Mesendoderm (in vitro differentiated cells): ENCODE measurements around the gene ZBTB46.
"Not testable (repeated sequence)": the region's sequence is repeated elsewhere in the genome, so short reads cannot be mapped to it uniquely, and the experiment has no call there.

ENCODE experiments used
- DNase-seq: peaks from one replicate; pipeline ENCODE4 v3.0.0; 2013
- H2AK5ac ChIP-seq: 2 replicates; pipeline ENCODE4 v1.6.1; 2013; ENCODE audit warnings: low read length, inconsistent platforms
- H2BK120ac ChIP-seq: 2 replicates; pipeline ENCODE4 v1.6.1; 2013; ENCODE audit warnings: low read depth, mild to moderate bottlenecking, low read length, moderate library complexity, mixed read lengths
- H2BK15ac ChIP-seq: replicated peaks from 2 replicates; pipeline ENCODE4 v1.6.1; 2013; ENCODE audit warnings: low read depth, mild to moderate bottlenecking, moderate library complexity
- H2BK5ac ChIP-seq: 2 replicates; pipeline ENCODE4 v1.6.1; 2013; ENCODE audit warnings: low read length, inconsistent platforms
- H3K18ac ChIP-seq: 2 replicates; pipeline ENCODE4 v1.6.1; 2013; ENCODE audit warnings: mild to moderate bottlenecking, low read length, mixed read lengths
- H3K23ac ChIP-seq: one replicate; pipeline ENCODE4 v1.6.1; 2013; ENCODE audit warnings: low read length
- H3K27ac ChIP-seq: 2 replicates; pipeline ENCODE4 v1.5.1; 2013; ENCODE audit warnings: low read depth, mild to moderate bottlenecking, inconsistent platforms, low read length, moderate library complexity
- H3K27me3 ChIP-seq: 2 replicates; pipeline ENCODE4 v1.6.1; 2013; ENCODE audit warnings: low read length, control low read depth, mild to moderate bottlenecking, inconsistent platforms; ENCODE audit not compliant: insufficient read depth, poor library complexity
- H3K36me3 ChIP-seq: 2 replicates; pipeline ENCODE4 v1.6.1; 2013; ENCODE audit warnings: low read length, inconsistent platforms; ENCODE audit not compliant: control insufficient read depth, insufficient read depth
- H3K4ac ChIP-seq: one replicate; pipeline ENCODE4 v1.6.1; 2013; ENCODE audit warnings: low read depth, mild to moderate bottlenecking, low read length, moderate library complexity
- H3K4me1 ChIP-seq: 2 replicates; pipeline ENCODE4 v1.6.1; 2013; ENCODE audit warnings: low read depth, low read length, inconsistent platforms; ENCODE audit not compliant: control insufficient read depth
- H3K4me2 ChIP-seq: 2 replicates; pipeline ENCODE4 v1.6.1; 2013; ENCODE audit warnings: low read length
- H3K4me3 ChIP-seq: 2 replicates; pipeline ENCODE4 v1.5.1; 2013; ENCODE audit warnings: mild to moderate bottlenecking, low read length
- H3K56ac ChIP-seq: one replicate; pipeline ENCODE4 v1.6.1; 2013; ENCODE audit warnings: low read length
- H3K79me1 ChIP-seq: 2 replicates; pipeline ENCODE4 v1.6.1; 2013; ENCODE audit warnings: low read length, inconsistent platforms
- H3K79me2 ChIP-seq: 2 replicates; pipeline ENCODE4 v1.6.1; 2013; ENCODE audit warnings: mild to moderate bottlenecking, low read length; ENCODE audit not compliant: control insufficient read depth, insufficient read depth
- H3K9ac ChIP-seq: 2 replicates; pipeline ENCODE4 v1.6.1; 2013; ENCODE audit warnings: low read length, inconsistent platforms
- H4K5ac ChIP-seq: one replicate; pipeline ENCODE4 v1.6.1; 2013; ENCODE audit warnings: low read length
- H4K8ac ChIP-seq: one replicate; pipeline ENCODE4 v1.6.1; 2013; ENCODE audit warnings: low read depth, mild to moderate bottlenecking, control low read depth, low read length, moderate library complexity
- WGBS: extraction: QIAGEN DNeasy Blood & Tissue Kit; methylation state at CpG from one replicate; pipeline ENCODE4 v1.1.7; 2013; ENCODE audit warnings: low lambda C conversion rate, missing lambda C conversion rate; ENCODE audit not compliant: insufficient coverage; ENCODE audit errors: extremely low coverage; 5-methylcytosine and 5-hydroxymethylcytosine counted together

Gene ZBTB46

DNA sequence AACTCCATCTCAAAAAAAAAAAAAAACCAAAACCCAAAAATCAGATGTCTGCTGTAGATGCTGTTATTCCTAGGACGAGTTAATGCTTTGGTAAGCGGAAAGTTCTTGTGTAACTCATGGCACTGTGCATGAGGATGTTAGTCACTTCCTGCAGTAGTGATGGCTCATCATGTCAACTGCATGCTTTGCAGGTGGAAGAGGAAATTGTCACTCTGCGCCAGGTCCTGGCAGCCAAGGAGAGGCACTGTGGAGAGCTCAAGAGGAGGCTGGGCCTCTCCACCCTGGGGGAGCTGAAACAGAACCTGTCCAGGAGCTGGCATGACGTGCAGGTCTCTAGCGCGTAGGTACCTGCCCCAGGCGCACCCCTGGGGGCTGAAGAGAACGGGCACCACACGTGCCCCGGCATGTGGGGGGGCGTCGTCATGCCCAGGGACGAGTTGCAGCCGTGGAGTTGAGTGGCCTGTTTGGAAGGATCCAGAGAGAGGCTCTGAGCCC, 42.5 kb upstream of the ZBTB46 start:
- Histone ChIP-seq H2BK15ac (no peak overlapping the region), H3K18ac (no peak overlapping the region), H3K23ac (no peak overlapping the region), H3K56ac (no peak overlapping the region), H3K36me3 (peaks cover 26% of the 10 kb centered on the region), H3K4me1 (no peaks in the 10 kb centered on the region), H3K4me2 (no peak overlapping the region), H2BK120ac (no peak overlapping the region), H4K8ac (no peak overlapping the region), H3K79me1 (peaks cover 23% of the 10 kb centered on the region), H3K79me2 (peaks cover 9% of the 10 kb centered on the region), H3K27me3 (no peaks in the 10 kb centered on the region), H3K27ac (no peak overlapping the region), H2AK5ac (no peak overlapping the region), H3K9ac (no peak overlapping the region), H2BK5ac (no peak overlapping the region), H3K4ac (no peak overlapping the region), H3K4me3 (no peak overlapping the region), H4K5ac (no peak overlapping the region)
- WGBS, result no CpG with 5 or more reads among the region's 14 CpGs
- DNase-seq, result no peak

DNA sequence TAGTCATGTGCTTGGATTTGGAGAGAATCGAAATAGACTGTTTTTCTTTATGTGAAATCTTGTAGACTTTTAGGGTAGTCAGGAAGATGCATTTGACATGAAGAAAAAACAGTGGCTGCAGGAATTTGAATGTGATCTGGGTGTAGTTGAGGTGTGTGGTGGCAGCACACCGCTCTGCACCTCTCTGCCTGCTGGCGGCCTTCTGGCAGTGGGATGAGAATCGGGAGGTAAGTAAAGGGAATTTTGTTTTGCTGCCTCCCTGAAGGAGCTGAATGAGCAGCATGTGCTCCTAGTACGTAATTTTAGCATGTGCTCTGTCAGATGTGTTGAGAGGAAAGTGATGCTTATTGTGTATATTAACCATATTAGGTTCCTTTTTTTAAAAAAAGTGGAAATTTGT, 37.2 kb upstream of the ZBTB46 start:
- no peak overlapping the region for H3K23ac ChIP-seq
- H3K4me3 ChIP-seq, result no peak overlapping the region
- H3K56ac ChIP-seq, result no peak overlapping the region
- no peak overlapping the region for H2BK120ac ChIP-seq
- H2BK5ac ChIP-seq, result no peak overlapping the region
- no peak overlapping the region for H3K18ac ChIP-seq
- H3K4me2 ChIP-seq, result no peak overlapping the region
- H4K8ac ChIP-seq, result no peak overlapping the region
- H3K4ac ChIP-seq, result no peak overlapping the region
- H3K36me3 ChIP-seq, result peaks cover 7% of the 10 kb centered on the region
- no CpG with 5 or more reads among the region's 5 CpGs for WGBS
- H3K27ac ChIP-seq, result no peak overlapping the region
- no peaks in the 10 kb centered on the region for H3K27me3 ChIP-seq
- H3K4me1 ChIP-seq, result no peaks in the 10 kb centered on the region
- no peak overlapping the region for H4K5ac ChIP-seq
- no peak overlapping the region for H3K9ac ChIP-seq
- peaks cover 24% of the 10 kb centered on the region for H3K79me2 ChIP-seq
- no peak for DNase-seq
- H2BK15ac ChIP-seq, result no peak overlapping the region
- H3K79me1 ChIP-seq, result peaks cover 13% of the 10 kb centered on the region
- H2AK5ac ChIP-seq, result no peak overlapping the region

DNA sequence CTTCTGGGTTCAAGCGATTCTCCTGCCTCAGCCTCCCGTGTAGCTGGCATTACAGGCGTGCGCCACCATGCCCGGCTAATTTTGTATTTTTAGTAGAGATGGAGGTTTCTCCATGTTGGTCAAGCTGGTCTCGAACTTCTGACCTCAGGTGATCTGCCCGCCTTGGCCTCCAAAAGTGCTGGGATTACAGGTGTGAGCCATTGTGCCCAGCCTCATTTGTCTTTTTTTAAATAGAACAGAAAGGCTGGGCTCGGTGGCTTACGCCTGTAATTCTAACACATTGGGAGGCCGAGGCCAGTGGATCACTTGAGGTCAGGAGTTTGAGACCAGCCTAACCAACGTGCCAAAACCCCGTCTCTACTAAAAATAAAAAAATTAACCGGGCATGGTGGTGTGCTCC, 36.0 kb upstream of the ZBTB46 start:
- not testable (repeated sequence) for H3K27me3 ChIP-seq, H3K56ac ChIP-seq, H2BK15ac ChIP-seq, H3K4me1 ChIP-seq, H2AK5ac ChIP-seq, H3K18ac ChIP-seq, H3K36me3 ChIP-seq, H3K4me2 ChIP-seq, H3K4me3 ChIP-seq, H3K27ac ChIP-seq, H2BK120ac ChIP-seq, H3K4ac ChIP-seq, H3K9ac ChIP-seq, H3K23ac ChIP-seq, DNase-seq, H4K8ac ChIP-seq, H2BK5ac ChIP-seq, H4K5ac ChIP-seq
- peaks cover 23% of the 10 kb centered on the region for H3K79me2 ChIP-seq
- peaks cover 14% of the 10 kb centered on the region for H3K79me1 ChIP-seq
- no CpG with 5 or more reads among the region's 13 CpGs for WGBS

- H3K36me3 ChIP-seq, result peaks cover 5% of the 10 kb centered on the region
- H3K4ac ChIP-seq, result peak within 1 kb of the TSS; percentile 72
- peak within 1 kb of the TSS; percentile 45 for H2AK5ac ChIP-seq
- no peaks in the 10 kb centered on the region for H3K27me3 ChIP-seq
- H3K4me1 ChIP-seq, result no peaks in the 10 kb centered on the region
- no peak within 1 kb of the TSS for H2BK120ac ChIP-seq
- H3K27ac ChIP-seq, result peak within 1 kb of the TSS; percentile 79
- H3K79me2 ChIP-seq, result peaks cover 22% of the 10 kb centered on the region
- no peak within 1 kb of the TSS for H4K5ac ChIP-seq
- H3K9ac ChIP-seq, result peak within 1 kb of the TSS; percentile 96
- H3K4me2 ChIP-seq, result peak within 1 kb of the TSS; percentile 91
- peak within 1 kb of the TSS; percentile 94 for H3K23ac ChIP-seq
- no CpG with 5 or more reads among the region's 68 CpGs for WGBS
- H2BK5ac ChIP-seq, result no peak within 1 kb of the TSS
- no peak within 1 kb of the TSS for H2BK15ac ChIP-seq
- H4K8ac ChIP-seq, result peak within 1 kb of the TSS; percentile 67
- peak; percentile 100 for DNase-seq
- peaks cover 14% of the 10 kb centered on the region for H3K79me1 ChIP-seq
- H3K4me3 ChIP-seq, result peak within 1 kb of the TSS; percentile 96
- H3K18ac ChIP-seq, result peak within 1 kb of the TSS; percentile 54
- peak within 1 kb of the TSS; percentile 97 for H3K56ac ChIP-seq
Observed at GRCh38 chr20:63864978-63865640, 34.0 kb upstream of the ZBTB46 start, which contains the start of gene TPD52L2. Gene TPD52L2 (plus strand): TSS chr20:63865270. CDS start chr20:63865366, 96 bp downstream.

DNA sequence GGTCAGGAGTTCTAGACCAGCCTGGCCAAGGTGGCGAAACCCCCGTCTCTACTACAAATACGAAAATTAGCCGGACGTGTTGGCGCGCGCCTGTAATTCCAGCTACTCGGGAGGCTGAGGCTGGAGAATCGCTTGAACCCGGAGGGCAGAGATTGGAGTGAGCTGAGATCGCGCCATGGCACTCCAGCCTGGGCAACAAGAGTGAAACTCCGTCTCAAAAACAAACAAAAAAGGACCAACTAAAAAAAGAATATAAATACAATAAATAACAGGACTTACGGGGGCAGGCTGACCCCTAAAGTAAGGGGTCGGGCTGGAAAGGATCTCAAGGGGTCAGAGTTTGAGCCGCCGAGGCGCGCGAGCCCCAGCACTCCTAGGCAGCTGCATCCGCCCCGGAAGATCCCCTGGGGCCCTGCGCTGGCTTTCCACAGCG, 33.5 kb upstream of the ZBTB46 start:
- Histone ChIP-seq H4K8ac (peak overlapping the region; percentile 67), H3K4ac (peak overlapping the region; percentile 28), H2BK5ac (no peak overlapping the region), H3K27me3 (no peaks in the 10 kb centered on the region), H3K56ac (peak overlapping the region; percentile 89), H3K36me3 (peaks cover 5% of the 10 kb centered on the region), H3K23ac (no peak overlapping the region), H2AK5ac (no peak overlapping the region), H2BK120ac (no peak overlapping the region), H3K18ac (peak overlapping the region; percentile 54), H3K79me1 (peaks cover 14% of the 10 kb centered on the region), H4K5ac (no peak overlapping the region), H3K79me2 (peaks cover 22% of the 10 kb centered on the region), H3K4me1 (no peaks in the 10 kb centered on the region), H3K27ac (peak overlapping the region; percentile 79), H3K4me2 (peak overlapping the region; percentile 19), H3K9ac (peak overlapping the region; percentile 94), H3K4me3 (peak overlapping the region; percentile 82), H2BK15ac (no peak overlapping the region)
- no peak for DNase-seq
- WGBS, result no CpG with 5 or more reads among the region's 25 CpGs
